ENCODE results near the gene PTPRA.
"Not testable (repeated sequence)": the region's sequence is repeated elsewhere in the genome, so short reads cannot be mapped to it uniquely, and the experiment has no call there.

The PTPRA gene

GRCh38 chr20:3021777-3022176, 148.5 kb downstream of the PTPRA start:
- no peaks in the 10 kb centered on the region for H3K4me1 ChIP-seq (ENCODE audit: control insufficient read depth in 1 of 2, insufficient read depth in 1 of 2, low read depth in 1 of 2, low read length in 1 of 2)
- no peak overlapping the region for H3K27ac ChIP-seq
- no peak for TF ChIP-seq CTCF (IDR thresholded peaks at IDR 0.05)
- peaks cover 85% of the 10 kb centered on the region for H3K36me3 ChIP-seq
- H3K27me3 ChIP-seq: no peaks in the 10 kb centered on the region
- no peak overlapping the region for H3K4me3 ChIP-seq (ENCODE audit: low read depth in 1 of 2, low read length in 1 of 2)
- H3K9me3 ChIP-seq: no peaks in the 10 kb centered on the region

- not testable (repeated sequence) for H3K27ac ChIP-seq; H3K27me3 ChIP-seq; H3K4me3 ChIP-seq (ENCODE audit: low read depth in 1 of 2, low read length in 1 of 2); H3K9me3 ChIP-seq; H3K4me1 ChIP-seq (ENCODE audit: control insufficient read depth in 1 of 2, insufficient read depth in 1 of 2, low read depth in 1 of 2, low read length in 1 of 2)
- H3K36me3 ChIP-seq: peaks cover 88% of the 10 kb centered on the region
Measured at GRCh38 chr20:3022559-3023490, 149.5 kb downstream of the PTPRA start.

GRCh38 chr20:3027987-3028386, 154.7 kb downstream of the PTPRA start:
- peaks cover 87% of the 10 kb centered on the region for H3K36me3 ChIP-seq
- no peaks in the 10 kb centered on the region for H3K4me1 ChIP-seq (ENCODE audit: control insufficient read depth in 1 of 2, insufficient read depth in 1 of 2, low read depth in 1 of 2, low read length in 1 of 2)
- TF ChIP-seq CTCF (IDR thresholded peaks at IDR 0.05): no peak
- no peak overlapping the region for H3K27ac ChIP-seq
- H3K9me3 ChIP-seq: no peaks in the 10 kb centered on the region
- H3K4me3 ChIP-seq (ENCODE audit: low read depth in 1 of 2, low read length in 1 of 2): no peak overlapping the region
- no peaks in the 10 kb centered on the region for H3K27me3 ChIP-seq

GRCh38 chr20:3031524-3032147, 158.4 kb downstream of the PTPRA start:
- Histone ChIP-seq H3K9me3 (no peaks in the 10 kb centered on the region), H3K4me1 (ENCODE audit: control insufficient read depth in 1 of 2, insufficient read depth in 1 of 2, low read depth in 1 of 2, low read length in 1 of 2) (no peaks in the 10 kb centered on the region), H3K27me3 (no peaks in the 10 kb centered on the region), H3K36me3 (peaks cover 76% of the 10 kb centered on the region), H3K4me3 (ENCODE audit: low read depth in 1 of 2, low read length in 1 of 2) (no peak overlapping the region), H3K27ac (no peak overlapping the region)
- TF ChIP-seq CTCF (IDR thresholded peaks at IDR 0.05): no peak

GRCh38 chr20:3032624-3033023, 159.3 kb downstream of the PTPRA start:
- TF ChIP-seq CTCF (IDR thresholded peaks at IDR 0.05): no peak
- no peaks in the 10 kb centered on the region for H3K4me1 ChIP-seq (ENCODE audit: control insufficient read depth in 1 of 2, insufficient read depth in 1 of 2, low read depth in 1 of 2, low read length in 1 of 2)
- H3K27me3 ChIP-seq: no peaks in the 10 kb centered on the region
- H3K27ac ChIP-seq: no peak overlapping the region
- H3K9me3 ChIP-seq: no peaks in the 10 kb centered on the region
- no peak overlapping the region for H3K4me3 ChIP-seq (ENCODE audit: low read depth in 1 of 2, low read length in 1 of 2)
- peaks cover 76% of the 10 kb centered on the region for H3K36me3 ChIP-seq

GRCh38 chr20:3037654-3038053, 164.4 kb downstream of the PTPRA start:
- no peaks in the 10 kb centered on the region for H3K9me3 ChIP-seq
- H3K4me3 ChIP-seq (ENCODE audit: low read depth in 1 of 2, low read length in 1 of 2): no peak overlapping the region
- no peak overlapping the region for H3K27ac ChIP-seq
- H3K4me1 ChIP-seq (ENCODE audit: control insufficient read depth in 1 of 2, insufficient read depth in 1 of 2, low read depth in 1 of 2, low read length in 1 of 2): no peaks in the 10 kb centered on the region
- H3K27me3 ChIP-seq: no peaks in the 10 kb centered on the region
- TF ChIP-seq CTCF (IDR thresholded peaks at IDR 0.05): no peak
- H3K36me3 ChIP-seq: peaks cover 70% of the 10 kb centered on the region

Measured in neutrophil (primary cell).